ENCODE data around the gene LMCD1. TPM values are rescaled to one million over a fixed set of nuclear protein-coding genes. Genes with fewer than 3 reads are reported as not detected.

Gene LMCD1
- total RNA-seq, 2 donors from 2014 or later: 10.9 to 32.4 TPM

DNA sequence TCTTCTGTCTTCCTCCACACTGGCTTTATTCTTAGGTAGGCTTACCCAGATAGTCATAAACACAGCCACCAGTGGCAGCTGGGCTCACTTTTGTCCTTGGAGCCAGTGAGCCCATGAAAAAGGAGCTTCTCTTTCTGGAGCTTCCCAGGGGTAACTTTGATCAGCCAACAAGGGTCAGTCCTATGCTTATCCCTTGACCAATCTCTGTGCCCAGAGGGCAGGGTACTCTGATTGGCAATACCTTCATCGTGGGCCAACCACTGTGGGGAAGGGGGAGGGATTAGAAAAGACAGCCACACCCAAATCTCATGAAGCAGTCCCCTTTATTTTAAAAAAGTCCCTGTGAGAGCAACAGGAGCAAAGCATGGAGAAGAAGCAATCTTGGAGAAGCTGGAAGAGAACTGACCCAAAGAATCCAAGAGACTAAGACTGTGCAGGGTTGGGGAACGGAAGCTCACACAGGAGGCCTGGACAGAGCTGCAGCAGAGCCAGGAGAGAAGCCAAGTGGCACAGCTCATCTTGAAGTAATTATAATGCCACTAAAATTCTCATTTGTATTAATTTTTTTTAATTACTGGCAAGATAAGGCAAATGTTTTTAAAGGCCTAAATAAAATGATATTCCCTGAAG lies 72.5 kb downstream of the LMCD1 start:
- Histone ChIP-seq H3K4me1 (no peaks in the 10 kb centered on the region), H3K27me3 (no peaks in the 10 kb centered on the region), H3K36me3 (replicated peaks in 1 of 2; ENCODE audit: insufficient read depth in 1 of 2, low read depth in 2 of 2) (no peaks in the 10 kb centered on the region), H3K4me3 (no peak overlapping the region), H3K27ac (no peak overlapping the region), H3K9me3 (no peaks in the 10 kb centered on the region)
- intact Hi-C loops (cut with DNase I): no loop called here
- 71 to 83% methylated on average over 2 of the region's 2 CpGs for WGBS, 2 donors
- TF ChIP-seq, protein P1, sequence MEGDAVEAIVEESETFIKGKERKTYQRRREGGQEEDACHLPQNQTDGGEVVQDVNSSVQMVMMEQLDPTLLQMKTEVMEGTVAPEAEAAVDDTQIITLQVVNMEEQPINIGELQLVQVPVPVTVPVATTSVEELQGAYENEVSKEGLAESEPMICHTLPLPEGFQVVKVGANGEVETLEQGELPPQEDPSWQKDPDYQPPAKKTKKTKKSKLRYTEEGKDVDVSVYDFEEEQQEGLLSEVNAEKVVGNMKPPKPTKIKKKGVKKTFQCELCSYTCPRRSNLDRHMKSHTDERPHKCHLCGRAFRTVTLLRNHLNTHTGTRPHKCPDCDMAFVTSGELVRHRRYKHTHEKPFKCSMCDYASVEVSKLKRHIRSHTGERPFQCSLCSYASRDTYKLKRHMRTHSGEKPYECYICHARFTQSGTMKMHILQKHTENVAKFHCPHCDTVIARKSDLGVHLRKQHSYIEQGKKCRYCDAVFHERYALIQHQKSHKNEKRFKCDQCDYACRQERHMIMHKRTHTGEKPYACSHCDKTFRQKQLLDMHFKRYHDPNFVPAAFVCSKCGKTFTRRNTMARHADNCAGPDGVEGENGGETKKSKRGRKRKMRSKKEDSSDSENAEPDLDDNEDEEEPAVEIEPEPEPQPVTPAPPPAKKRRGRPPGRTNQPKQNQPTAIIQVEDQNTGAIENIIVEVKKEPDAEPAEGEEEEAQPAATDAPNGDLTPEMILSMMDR (IDR thresholded peaks at IDR 0.05): no peak
- no peak for DNase-seq
- ATAC-seq: no peak

- WGBS, 2 donors: 83 to 90% methylated on average over 5 of the region's 5 CpGs
- Histone ChIP-seq H3K4me3 (no peak overlapping the region), H3K4me1 (no peaks in the 10 kb centered on the region), H3K27ac (no peak overlapping the region), H3K27me3 (no peaks in the 10 kb centered on the region), H3K36me3 (replicated peaks in 1 of 2; ENCODE audit: insufficient read depth in 1 of 2, low read depth in 2 of 2) (no peaks in the 10 kb centered on the region), H3K9me3 (no peaks in the 10 kb centered on the region)
- no peak for DNase-seq
- intact Hi-C loops (cut with DNase I): no loop called here
- TF ChIP-seq, protein P1 (IDR thresholded peaks at IDR 0.05): no peak
- no peak for TF ChIP-seq POLR2A (IDR thresholded peaks at IDR 0.05)
- no peak for ATAC-seq
These were observed 73.2 kb downstream of the LMCD1 start for GRCh38 chr3:8574670-8575322.

- DNase-seq: no peak
- H3K9me3 ChIP-seq: no peaks in the 10 kb centered on the region
- intact Hi-C loops (cut with DNase I): no loop called here
- ATAC-seq: no peak
- H3K36me3 ChIP-seq (replicated peaks in 1 of 2; ENCODE audit: insufficient read depth in 1 of 2, low read depth in 2 of 2): no peaks in the 10 kb centered on the region
- no peak for TF ChIP-seq POLR2A (IDR thresholded peaks at IDR 0.05)
- TF ChIP-seq, protein P1 (IDR thresholded peaks at IDR 0.05): no peak
- no peaks in the 10 kb centered on the region for H3K27me3 ChIP-seq
- H3K27ac ChIP-seq: no peak overlapping the region
- no peak overlapping the region for H3K4me3 ChIP-seq
- no peaks in the 10 kb centered on the region for H3K4me1 ChIP-seq
- WGBS, 2 donors: 90 to 91% methylated on average over 5 of the region's 5 CpGs
These were observed 73.9 kb downstream of the LMCD1 start for GRCh38 chr3:8575364-8576104.

GRCh38 chr3:8576436-8576835 lies 74.8 kb downstream of the LMCD1 start:
- Histone ChIP-seq H3K36me3 (replicated peaks in 1 of 2; ENCODE audit: insufficient read depth in 1 of 2, low read depth in 2 of 2) (no peaks in the 10 kb centered on the region), H3K27me3 (no peaks in the 10 kb centered on the region), H3K27ac (no peak overlapping the region), H3K4me1 (no peaks in the 10 kb centered on the region), H3K9me3 (no peaks in the 10 kb centered on the region), H3K4me3 (no peak overlapping the region)
- WGBS, 2 donors: 81 to 93% methylated on average over 6 of the region's 6 CpGs
- no peak for ATAC-seq
- intact Hi-C loops (cut with DNase I): no loop called here
- DNase-seq: no peak
- TF ChIP-seq POLR2A (IDR thresholded peaks at IDR 0.05): no peak
- TF ChIP-seq, protein P1 (IDR thresholded peaks at IDR 0.05): no peak

Measured in body of pancreas (tissue), 4 donors.